Measurements from ENCODE around the gene DDA1.

Gene DDA1

DNA sequence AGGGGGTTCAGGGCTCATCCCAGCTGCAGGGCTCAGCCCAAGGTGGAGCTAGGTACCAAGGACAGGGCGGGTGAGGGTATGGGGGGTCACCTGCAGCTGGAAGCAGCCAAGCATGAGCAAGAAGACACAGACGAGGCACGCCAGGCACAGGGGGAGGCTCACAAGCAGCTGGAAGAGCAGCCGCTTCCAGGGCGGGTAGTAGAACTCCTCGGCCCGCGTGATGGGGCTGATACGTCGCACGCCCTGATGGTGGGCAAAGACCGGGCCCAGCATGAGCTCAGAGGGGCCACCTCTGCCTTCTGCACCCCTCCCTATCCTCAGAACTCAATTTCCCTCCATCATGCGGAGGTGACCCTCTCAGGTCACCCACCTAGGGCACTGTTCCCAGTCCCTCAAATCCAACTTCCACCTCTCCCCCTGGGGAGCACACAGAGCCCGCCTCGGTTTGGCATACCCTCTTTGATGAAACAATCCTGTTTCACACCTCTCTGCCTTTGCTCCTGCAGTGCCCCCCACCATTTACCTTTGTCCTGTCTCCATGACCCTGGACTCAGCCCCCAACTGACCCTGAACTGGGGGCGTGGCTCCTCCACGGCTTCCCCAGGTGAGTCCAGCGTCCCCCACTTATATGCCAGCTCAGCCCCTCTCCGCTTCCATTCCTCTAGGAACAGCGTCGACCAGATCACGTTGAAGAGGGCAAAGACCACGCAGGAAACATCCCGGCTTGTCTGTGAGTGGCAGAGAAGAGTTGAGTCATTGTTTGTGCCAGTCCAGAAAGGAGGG is 21.1 kb downstream of the DDA1 start:
- no peak for DNase-seq

GRCh38 chr19:17331045-17331558 is 21.7 kb downstream of the DDA1 start:
- no peak for DNase-seq

- DNase-seq = no peak
These were observed 23.0 kb downstream of the DDA1 start for GRCh38 chr19:17332360-17332676.

DNA sequence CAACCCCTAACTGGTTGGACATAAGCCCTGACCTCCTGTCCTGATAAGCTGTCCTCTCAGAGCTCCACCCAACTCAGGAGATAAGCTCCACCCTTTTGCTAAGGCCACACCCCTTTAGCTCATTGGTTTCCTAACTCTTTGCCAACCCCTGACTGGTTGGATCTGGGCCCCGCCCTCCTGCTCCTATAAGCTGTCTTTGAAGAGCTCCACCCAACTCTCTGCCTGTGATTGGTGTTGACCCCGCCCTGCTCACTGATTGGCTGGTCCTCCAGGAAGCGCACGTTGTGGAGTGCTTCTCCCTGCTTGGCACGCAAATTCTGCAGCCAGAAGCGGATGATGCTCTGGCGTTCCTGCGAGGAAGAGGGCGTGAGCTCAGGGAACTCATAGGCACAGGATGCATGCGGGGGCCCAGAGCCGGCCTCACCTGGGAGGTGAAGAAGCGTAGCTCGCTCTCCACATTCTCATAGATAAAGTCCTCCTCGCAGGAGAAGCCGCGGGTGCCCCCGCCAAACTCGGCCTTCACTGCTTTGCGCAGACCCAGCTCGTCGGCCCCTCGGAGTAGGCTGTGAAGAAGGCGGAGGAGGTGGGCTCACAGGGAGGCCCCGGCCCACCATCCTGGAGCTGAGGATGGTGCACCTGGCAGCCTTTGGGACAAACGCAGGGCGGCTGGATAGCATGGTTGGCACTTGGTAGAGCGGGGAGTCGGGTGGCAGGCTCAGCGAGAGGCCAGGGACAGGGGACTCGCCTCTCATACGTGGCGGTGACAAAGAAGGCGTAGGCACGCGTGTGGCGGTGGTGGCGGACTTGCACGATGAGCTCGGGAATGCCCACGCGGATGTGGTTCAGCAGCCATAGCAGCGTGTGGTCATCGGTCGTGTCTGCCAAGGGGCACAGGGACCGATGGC is 23.6 kb downstream of the DDA1 start:
- DNase-seq = peak; percentile 47

DNA sequence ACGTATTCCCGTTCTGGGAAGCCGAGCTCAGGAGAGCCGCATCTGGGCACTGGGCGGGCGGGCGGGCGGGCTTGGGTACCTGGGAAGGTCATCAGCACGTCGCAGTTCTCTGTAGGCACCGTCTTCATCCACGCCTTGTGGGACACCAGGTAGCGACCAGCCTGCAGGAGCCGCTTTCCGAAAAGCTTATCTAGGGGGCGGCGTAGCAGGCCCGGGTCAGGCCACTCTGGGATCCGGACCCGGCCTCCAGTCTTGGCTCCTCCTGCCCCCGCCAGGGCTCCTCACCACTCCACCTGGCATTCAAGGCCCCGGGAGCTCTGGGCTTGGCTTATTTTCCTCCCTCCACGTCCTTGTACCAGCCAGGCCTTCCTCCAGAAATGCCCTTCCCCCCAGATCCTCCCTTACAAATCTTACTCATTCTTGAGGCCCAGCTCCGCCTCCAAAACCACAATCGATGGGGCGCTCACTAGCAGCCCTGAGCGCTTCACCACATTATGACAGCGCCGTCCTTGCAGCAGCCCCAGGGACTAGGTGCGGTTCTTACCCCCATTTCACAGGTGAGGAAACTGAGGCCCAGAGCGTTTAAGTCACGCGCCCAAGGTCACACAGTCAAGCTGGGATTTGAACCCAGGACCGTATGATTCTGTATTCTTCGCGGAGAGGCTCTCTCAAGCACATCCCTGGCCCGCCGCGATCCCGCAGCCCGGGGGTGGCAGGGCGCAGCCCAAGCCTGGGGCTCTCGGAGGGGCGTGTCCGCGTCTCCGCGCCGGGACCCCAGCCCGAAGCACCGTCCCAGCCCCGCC is 24.4 kb downstream of the DDA1 start:
- peak; percentile 76 for DNase-seq

DNA sequence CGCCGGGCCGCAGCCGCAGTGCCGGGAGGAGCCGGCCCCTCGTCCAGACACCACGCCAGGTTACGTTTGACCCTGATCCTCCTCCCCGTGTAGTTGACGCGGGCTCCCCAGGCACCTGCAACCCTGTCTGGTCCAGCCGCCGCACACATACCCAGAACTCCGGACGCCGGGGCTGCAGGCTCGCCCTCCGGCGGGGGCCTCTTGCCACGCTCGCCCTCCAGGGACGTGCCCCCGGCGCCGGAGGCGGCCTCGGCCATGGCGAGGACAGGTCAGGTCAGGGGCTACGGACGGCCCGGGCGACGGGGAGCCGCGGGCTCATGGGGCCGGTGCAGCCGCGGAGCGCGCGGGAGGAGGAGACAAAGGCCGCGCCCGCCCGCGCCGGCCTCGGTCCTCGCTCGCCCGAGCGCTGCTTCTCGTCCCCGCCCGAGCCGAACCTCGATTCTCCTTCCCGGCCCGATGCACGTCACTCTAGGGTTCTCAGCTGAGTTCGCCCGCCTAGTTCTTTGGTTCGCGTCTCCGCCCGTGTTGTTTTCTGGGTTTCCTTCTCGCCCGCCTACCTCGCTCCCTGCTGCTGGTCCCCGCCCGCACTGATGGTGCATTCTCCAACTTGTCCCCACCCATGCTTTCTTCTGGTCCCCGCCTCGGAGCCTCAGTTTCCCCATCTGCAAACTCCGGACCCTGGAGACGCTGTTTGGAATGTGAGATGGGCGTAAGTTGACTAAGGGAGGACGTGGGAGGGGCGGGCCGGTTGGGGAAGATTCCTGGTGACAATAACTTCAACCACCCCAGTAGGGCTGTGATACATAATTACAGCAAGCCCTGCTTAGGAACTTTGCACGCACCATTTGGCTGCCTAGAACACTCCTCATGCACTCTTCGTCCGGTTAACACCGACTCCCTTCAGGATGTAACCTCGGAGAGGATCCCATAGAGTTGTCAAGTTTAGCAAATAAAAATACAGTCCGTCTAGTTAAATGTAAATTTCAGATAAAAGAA is 25.3 kb downstream of the DDA1 start, which contains the start of gene ANO8:
Gene ANO8, minus strand, starts transcription at position 442 of the 996 bp plus-strand sequence. Its CDS starts 185 bp downstream, at position 257.
- peak; percentile 98 for DNase-seq

GRCh38 chr19:17335575-17335974 is 26.2 kb downstream of the DDA1 start:
- DNase-seq = no peak

GRCh38 chr19:17336872-17337674 is 27.7 kb downstream of the DDA1 start, which contains the start of gene GTPBP3:
GTPBP3 (plus strand) TSS chr19:17337553; CDS start chr19:17337612, 59 bp downstream.
- peak; percentile 97 for DNase-seq

GRCh38 chr19:17337675-17338432 is 28.5 kb downstream of the DDA1 start:
- DNase-seq = peak; percentile 31

DNA sequence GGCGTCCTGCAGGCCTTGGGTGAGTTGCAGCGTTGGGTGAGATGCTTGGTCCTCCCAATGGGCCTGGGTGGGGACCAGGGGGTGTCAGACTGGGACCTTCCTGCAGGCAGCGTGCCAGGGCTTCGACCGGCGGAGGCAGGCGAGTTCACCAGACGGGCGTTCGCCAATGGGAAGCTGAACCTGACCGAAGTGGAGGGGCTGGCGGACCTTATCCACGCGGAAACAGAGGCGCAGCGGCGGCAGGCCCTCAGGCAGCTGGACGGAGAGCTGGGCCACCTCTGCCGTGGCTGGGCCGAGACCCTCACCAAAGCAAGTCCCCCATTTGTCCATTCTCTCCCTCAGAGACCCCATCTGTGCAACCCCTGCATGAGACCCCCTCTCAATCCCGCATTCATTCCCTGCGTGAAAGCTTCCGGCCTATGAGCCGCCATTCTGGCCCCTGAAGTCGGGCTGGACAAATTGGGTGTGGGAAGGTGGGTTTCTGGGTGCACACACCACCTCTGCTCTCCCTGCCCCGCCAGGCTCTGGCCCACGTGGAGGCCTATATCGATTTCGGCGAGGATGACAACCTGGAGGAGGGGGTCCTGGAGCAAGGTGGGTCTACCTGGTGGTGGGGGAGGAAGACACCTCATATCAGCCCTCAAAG is 29.2 kb downstream of the DDA1 start:
- no peak for DNase-seq

GRCh38 chr19:17339088-17339741 is 29.9 kb downstream of the DDA1 start:
- peak; percentile 32 for DNase-seq

GRCh38 chr19:17340302-17340870 is 31.0 kb downstream of the DDA1 start:
- DNase-seq = no peak

DNA sequence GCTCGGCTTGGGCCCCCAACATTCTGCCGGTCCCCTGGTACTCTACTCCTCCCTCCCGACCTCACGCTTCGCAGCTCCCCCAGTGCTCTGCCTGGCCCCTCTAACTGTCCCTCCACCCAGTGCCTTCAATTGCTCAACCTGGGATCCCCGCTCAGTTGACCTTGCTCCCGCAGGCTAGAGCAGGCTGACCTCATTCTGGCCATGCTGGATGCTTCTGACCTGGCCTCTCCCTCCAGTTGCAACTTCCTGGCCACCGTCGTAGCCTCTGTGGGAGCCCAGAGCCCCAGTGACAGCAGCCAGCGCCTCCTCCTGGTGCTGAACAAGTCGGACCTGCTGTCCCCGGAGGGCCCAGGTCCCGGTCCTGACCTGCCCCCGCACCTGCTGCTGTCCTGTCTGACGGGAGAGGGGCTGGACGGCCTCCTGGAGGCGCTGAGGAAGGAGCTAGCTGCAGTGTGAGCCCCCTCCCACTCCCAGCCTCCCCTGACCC is 31.6 kb downstream of the DDA1 start:
- DNase-seq = no peak

GRCh38 chr19:17341386-17341785 is 32.0 kb downstream of the DDA1 start:
- no peak for DNase-seq

DNA sequence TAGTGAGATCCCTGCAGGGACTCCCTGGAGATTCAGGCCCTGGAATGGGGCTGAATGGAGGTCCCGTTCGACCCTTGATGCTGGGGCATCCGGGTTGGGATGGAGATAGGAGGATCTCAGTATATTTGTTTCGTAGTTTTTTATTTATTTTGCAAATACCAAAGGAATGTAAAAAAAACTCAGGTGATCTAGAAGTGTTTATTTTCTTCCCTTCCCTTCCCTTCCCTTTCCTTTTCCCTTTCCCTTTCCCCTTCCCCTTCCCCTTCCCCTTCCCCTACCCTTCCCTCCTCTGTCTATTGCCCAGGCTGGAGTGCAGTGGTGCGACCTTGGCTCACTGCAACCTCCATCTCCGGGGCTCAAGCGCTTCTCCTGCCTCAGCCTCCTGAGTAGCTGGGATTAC is 32.5 kb downstream of the DDA1 start:
- DNase-seq = no peak

DNA sequence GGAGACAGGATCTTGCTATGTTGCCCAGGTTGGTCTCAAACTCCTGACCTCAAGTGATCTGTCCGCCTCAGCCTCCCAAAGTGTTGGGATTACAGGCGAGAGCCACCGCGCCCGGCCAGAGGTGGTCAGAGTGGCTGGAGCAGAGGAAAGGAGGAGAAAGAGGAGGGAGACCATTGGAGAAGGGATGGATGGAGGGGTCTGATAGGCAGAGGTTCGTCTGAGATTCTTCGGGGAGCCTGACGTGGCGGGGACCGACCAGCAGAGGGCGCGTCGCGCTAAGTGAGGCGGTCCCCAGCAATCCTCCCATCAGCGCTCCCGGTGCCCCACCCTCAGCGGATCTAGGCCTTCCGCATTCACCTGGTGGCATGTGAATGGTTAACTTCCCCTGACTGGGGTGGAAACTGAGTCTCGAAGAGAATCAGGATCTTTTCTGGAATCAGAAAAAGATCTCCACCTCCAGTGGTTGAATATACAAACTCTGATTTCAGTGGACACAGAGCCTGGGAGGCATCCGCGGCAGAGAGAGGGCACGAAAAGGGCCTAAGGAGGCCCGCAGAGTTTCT is 36.8 kb downstream of the DDA1 start:
- peak; percentile 78 for DNase-seq

DNA sequence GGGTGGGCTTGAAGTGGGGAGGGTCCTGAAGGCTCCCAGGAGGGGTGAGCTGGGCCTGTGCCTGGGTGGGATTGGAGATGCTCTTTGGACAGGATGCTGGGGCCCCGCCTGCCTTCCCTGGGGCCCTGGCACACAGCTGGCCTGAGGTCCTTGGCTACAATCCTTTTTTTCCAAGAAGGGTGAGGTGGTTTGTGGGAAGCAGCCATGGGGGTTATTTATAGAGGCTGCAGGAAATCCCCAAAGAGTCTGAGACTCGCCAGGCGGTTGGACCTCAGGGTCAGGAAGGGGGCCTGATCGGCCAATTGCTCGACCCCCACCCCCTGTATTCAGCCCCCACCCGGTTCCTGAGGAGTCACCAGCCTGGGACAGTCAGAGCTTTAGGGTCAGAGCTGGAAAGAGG is 38.0 kb downstream of the DDA1 start:
- no peak for DNase-seq

DNA sequence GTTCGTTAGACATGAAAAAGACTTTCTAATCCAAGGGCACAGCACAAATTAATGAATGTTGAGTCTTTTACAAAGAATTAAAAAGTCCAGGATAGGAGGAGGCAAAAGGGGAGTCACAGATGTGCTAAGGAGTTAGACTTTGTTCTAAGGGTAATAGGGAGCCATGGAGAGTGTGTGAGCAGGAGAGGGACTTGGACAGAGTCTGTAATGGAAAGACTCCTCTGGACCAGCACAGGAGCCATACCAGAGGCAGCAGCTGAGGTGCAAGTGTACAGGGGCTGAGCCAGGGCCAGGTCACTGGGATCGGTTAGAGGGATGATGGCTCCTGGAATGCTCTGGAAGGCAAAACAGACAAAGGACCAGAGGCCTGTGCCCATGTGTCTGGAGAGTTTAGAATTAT is 38.5 kb downstream of the DDA1 start:
- no peak for DNase-seq
